ENCODE data around the gene FMNL2.

The FMNL2 gene

DNA sequence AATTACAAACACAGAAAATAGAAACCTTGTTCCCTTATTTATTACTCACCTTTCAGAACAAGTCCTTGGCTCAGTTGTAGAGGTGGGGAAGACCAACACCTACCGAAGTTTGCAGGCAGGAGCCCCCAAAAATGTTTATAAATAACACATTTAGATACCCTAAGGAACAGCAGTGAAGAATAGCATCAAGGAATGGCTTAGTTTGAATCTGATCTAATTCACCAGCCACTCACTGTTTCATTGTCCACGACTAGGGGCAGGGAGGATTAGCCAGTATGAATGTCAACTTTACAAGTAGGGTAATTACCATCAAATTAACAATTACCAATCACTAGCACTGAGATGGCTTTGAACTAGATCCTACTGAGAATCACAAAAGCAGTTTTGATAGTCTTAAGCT, 316.9 kb downstream of the FMNL2 start:
- DNase-seq (ENCODE audit: low read depth): no peak

- DNase-seq (ENCODE audit: low read depth): no peak
Measured at GRCh38 chr2:152655880-152656279, 320.9 kb downstream of the FMNL2 start.

- no peak for DNase-seq (ENCODE audit: low read depth)
Measured at GRCh38 chr2:152657043-152657442, 322.1 kb downstream of the FMNL2 start.

DNA sequence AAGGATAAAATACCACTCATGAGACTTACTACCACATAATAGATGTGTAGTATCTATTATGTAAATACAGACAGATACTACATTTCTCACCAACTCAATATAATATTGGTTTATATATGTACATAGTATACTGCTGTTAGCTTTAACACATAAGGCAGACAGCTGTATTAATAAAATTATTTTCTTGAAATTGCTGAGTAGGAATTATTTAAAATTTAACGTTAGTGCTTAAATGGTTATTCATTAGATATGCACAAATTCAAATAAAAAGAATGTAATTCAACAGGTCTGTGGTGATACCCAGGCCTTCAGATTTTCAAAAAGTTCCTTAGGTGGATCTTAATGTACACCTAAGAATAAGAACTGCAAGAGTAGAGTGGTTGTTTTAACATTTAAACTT, 323.2 kb downstream of the FMNL2 start:
- no peak for DNase-seq (ENCODE audit: low read depth)

DNA sequence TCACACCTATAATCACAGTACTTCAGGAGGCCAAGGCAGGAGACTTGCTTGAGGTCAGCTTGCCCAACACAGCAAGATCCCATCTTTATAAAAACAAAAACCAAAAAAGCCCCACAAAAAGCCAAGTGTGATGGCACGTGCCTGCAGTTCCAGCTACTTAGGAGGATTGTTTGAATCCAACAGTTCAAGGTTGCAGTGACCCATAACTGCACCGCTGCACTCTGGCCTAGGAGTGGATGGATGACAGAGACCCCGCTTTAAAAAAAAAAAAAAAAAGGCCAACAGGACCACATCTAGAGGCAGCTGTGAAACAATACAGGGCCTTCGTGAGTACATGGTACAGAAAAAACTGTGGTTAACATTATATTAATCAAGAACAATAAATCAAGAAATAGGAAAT, 326.1 kb downstream of the FMNL2 start:
- DNase-seq (ENCODE audit: low read depth): no peak

GRCh38 chr2:152664725-152665124, 329.8 kb downstream of the FMNL2 start:
- DNase-seq (ENCODE audit: low read depth): no peak

- DNase-seq (ENCODE audit: low read depth): no peak
Measured at GRCh38 chr2:152674334-152674733, 339.4 kb downstream of the FMNL2 start.

DNA sequence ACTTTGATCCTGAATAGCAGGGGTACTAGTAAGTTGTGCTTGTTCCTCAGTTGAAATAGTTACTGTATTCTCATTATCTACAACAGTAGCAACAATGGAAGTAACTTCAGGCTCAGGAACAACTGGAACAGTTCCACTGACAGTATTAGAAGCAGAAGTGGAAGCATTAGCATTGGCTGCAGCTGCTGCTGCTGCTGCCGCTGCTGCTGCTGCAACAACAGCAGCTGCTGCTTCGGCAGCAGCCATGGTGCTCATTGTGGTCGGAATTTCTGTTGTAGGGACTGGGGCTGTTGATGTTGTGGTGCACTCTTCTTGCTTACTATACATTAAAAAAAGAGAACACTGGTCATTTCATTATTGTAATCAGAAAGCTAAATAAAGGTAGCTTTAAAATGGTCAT, 341.5 kb downstream of the FMNL2 start:
- DNase-seq (ENCODE audit: low read depth): no peak

DNA sequence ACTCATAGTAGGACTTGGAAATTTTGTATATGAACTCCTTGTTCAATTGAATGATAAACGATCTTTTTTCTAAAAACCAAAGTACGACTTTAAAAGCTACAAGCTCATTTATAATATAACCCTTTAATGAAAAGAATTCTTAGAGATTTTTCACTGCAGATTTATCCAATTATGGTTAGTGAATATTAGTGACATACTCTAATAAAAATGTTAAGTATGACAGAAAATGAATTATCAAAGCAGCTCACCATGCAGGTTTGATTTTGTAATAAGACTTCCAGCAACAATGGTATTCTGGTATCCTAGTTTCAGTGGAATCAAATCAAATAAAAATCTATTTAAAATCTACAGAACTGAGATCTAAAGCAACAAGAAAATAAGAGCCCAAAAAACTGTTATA, 343.8 kb downstream of the FMNL2 start:
- no peak for DNase-seq (ENCODE audit: low read depth)

DNA sequence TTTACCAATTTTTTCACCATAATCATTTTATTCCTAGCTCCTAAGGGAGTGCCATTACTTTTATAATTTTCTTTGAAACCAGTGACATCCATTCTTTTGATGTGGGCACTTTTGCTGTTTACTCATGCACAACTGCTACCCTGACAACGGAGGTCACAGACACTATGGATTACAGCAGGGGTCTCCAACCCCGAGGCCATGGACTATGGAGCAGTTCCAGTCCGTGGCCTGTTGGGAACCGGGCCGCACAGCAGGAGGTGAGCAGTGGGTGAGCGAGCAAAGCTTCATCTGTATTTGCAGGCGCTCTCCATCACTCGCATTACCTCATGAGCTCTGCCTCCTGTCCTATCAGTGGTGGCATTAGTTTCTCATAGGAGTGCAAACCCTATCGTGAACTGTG, 347.7 kb downstream of the FMNL2 start:
- DNase-seq (ENCODE audit: low read depth): no peak

DNA sequence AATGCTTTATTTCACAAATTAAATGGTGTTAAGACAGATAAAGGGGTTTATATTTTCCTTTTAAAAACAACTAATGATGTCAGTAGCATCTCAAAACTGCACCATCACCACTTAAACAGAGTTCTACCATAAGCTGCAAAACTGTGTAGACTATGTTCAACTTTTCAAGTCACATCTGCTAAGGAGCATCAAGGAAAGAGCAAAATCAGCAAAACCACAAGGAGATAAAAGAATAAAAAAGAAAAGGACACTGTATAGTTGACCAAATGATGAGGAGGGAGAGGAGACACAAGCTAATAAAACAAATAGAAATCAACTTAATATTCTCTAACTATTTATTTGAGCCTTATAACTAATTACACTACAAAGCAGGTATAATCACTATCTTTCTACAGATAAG, 348.4 kb downstream of the FMNL2 start:
- no peak for DNase-seq (ENCODE audit: low read depth)

DNA sequence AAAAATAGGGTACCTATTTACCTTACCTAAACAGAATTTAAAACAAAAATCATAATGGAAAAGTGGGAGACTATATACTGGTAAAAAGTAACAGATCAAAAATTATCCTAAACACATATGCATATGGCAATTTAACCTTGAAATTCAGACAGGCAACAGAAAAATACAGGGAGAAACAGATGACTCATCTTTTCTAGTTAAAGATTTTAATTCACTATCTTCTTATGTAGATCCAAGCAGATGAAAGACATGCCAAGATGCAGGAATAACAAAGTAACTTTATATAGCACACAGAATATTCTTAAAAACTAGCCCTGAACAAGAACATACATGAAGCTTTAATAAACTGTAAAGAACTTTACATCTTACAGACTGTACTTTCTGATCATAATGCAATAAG, 351.3 kb downstream of the FMNL2 start:
- DNase-seq (ENCODE audit: low read depth): no peak

DNA sequence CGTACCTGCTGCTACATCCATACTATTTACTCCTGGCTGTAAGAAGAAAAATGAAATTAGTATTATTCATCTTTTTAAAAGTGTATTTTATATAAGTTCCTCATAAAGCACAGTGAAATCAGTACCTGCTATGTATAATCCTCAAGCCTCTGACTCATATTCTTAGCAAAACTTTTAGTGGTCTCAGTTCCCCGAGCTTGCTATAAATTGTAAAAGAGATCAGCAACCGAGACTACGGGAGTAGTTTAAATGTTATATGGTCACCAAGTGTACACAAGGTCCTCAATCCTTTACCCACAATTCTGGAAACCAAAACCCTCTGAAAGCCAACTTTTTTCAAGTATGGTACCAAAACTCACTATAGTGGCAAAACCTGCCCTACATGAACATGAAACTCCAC, 358.1 kb downstream of the FMNL2 start:
- no peak for DNase-seq (ENCODE audit: low read depth)

DNA sequence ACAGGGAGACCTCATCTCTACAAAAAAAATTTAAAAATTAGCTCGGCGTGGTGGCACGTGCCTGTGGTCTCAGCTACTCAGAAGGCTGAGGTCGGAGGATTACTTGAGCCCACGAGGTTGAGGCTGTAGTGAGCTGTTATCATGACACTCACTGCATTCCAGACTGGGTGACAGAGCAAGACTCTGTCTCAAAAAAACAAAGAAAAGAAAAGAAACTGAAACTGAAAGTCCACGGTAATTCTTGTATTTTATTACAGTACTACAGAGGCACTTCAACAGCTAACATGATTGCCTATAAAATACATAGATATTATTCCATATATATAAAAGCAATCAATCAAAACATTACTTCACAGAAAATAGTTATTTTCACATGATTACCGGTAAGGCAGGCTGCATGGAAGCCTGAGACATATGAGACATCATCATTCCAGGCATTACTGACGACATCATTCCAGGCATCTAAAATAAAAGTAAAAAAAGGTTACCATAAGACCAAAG, 359.2 kb downstream of the FMNL2 start:
- peak; percentile 13 for DNase-seq (ENCODE audit: low read depth)

- no peak for DNase-seq (ENCODE audit: low read depth)
Measured at GRCh38 chr2:152695763-152696162, 360.8 kb downstream of the FMNL2 start.

GRCh38 chr2:152696476-152696875, 361.5 kb downstream of the FMNL2 start:
- no peak for DNase-seq (ENCODE audit: low read depth)

Measured in activated T-helper 9 cell treated with anti-CD3 and anti-CD28 coated beads, Interleukin-2, amount 50 U/mL, for 16 hours (primary cell).